GM19455 (cell line): Measurements from ENCODE around the gene IGFBP1.
"Not testable (repeated sequence)": the region's sequence is repeated elsewhere in the genome, so short reads cannot be mapped to it uniquely, and the experiment has no call there.

Source experiments
- ATAC-seq: cut with Tn5 transposase; IDR thresholded peaks from one replicate; pipeline ENCODE4 v1.9.1; 2021; ENCODE audit not compliant: unreplicated experiment

Gene IGFBP1

DNA sequence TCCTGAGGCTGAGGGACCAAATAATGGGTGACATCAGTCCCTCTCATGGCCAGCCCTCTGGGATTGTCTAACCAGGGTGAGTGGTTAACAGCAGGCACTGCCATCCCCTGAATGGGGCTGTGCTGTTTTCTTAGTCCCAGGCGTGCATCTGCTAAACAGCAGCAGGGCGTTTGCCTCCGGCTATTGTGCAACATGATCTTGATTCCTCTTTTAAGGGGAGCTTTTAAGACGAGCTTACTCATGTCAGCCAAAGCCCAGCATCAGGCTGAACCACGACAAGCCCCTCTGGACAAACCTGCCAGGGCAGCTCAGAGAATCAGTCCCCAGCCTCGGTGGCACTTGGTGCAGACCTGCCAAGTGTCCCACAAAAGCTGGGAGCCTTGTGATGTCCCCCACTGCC lies 49.0 kb downstream of the IGFBP1 start:
- no peak for ATAC-seq

DNA sequence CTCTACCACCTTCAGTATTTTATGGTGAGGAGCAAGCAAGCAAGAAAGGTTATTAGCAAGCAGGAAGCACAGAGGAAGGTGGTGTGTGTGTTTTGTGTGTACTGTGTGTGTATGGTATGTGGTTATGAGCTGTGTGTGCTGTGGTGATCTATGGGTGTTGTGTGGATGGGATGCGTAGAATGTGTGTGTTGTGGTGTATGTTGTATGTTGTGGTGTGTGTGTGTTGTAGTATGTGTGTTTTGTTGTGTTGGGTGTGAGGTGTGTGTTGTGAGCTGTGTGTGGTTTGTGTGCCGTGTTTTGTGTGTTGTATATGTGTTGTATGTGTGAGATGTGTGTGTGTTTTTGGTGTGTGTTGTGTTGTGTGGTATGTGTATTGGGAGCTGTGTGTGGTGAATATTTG lies 49.6 kb downstream of the IGFBP1 start:
- ATAC-seq = no peak

DNA sequence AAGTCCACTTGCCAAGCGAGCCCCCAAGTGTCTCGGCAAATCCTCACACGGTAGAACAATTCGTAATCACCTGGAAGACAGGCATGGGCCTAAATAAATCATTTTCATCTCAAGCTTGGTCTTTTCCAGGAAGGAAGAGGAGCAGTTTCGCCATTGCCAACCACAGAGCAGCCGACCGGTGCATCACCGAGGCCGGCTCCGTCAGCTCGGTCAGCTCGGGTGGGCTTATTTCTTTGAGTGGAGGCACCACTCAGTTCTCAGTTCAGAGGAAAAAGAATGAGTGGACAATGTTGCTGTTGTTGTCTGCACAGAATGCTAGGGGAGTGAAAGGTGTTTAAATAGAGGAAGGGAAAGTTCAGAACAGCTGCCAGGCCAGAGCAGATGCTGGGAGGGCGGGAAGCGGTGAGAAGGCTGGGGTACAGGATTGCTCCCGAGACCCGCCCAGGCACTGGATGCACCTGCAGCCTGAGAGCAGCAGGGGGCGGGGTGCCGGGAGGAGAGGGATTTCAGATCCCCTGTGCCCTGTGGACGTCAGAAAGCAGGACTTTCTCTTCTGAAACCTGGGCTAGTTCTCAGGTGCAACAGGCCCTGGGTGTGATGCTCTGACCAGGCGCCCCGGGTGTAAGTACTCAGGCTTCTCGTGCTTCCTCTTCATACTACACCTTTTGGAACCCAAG lies 50.5 kb downstream of the IGFBP1 start:
- no peak for ATAC-seq

DNA sequence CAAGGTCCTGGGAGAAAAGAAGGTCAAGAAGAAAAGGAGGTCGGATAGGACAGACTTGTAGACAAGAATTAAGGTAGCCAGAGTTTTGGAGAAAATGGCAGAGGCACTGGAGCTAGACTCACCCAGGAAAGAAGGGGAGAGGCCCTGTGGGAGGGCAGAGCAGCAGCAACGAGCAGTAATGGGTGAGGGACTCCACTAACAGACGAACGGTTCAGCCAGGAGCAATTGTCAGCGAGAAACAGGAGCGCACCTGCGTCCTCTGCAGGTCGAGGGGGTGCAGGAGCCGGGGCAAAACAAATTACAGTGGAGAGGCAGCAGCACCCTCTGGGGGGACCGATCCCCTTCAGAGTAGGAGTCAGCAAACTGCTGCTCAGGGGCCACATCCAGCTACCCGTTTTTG lies 51.3 kb downstream of the IGFBP1 start:
- ATAC-seq = no peak

DNA sequence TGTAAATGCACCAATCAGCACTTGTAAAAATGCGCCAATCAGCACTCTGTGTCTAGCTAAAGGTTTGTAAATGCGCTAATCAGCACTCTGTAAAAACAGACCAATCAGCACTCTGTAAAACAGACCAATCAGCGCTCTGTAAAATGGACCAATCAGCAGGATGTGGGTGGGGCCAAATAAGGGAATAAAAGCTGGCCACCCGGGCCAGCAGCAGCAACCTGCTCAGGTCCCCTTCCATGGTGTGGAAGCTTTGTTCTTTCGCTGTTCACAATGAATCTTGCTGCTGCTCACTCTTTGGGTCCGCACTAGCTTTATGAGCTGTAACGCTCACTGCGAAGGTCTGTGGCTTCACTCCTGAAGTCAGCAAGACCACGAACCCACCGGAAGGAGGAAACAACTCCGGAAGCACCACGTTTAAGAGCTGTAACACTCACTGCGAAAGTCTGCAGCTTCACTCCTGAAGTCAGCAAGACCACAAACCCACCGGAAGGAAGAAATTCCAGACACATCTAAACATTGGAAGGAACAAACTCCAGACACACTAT lies 52.0 kb downstream of the IGFBP1 start:
- not testable (repeated sequence) for ATAC-seq

DNA sequence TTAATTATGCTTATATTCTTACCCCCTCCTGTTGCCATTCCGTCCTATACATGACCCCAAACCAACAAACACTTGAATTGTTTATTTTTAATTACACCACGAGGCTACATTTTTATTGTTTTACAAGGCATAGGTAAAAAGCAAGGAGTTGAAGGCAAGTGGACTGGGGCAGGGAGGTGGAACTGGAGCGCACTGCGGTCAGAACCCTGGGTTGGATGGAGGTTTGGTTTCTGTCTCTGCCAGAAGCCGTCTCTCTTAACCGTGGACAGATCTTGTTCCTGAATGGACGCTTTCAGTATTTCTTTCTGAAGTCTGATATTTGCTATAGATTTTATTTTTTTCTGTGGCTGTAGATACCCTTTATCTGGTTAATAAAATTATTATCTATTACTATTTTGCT lies 52.7 kb downstream of the IGFBP1 start:
- no peak for ATAC-seq
